CD4-positive, alpha-beta T cell treated with Interleukin-4 for 1 hour (primary cell): ENCODE data around the gene CDC42BPB.

Experiments
- DNase-seq, 2 donors: peaks; one replicate each; pipeline ENCODE4 v3.0.0-alpha.2; 2020 to 2022

Gene CDC42BPB

DNA sequence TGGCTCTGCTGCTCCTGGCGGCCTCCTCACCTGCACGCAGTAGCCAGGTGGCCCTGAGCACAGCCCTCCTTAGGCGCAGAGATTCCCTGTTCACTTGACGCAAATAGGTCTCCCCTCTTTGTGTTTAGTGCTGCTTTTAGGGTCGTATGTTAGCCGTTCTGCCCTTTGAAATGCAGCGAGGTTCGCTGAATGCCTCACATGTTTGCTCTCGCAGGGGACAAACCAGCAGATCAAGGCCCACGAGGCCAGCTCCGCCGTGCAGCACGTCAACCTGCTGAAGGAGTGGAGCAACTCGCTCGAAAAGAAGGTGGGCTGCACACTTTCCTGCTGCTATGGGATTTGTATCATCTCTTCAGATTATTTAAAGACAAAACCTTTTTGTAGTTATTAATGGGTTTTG is 166.2 kb downstream of the CDC42BPB start:
- DNase-seq, result no peak

DNA sequence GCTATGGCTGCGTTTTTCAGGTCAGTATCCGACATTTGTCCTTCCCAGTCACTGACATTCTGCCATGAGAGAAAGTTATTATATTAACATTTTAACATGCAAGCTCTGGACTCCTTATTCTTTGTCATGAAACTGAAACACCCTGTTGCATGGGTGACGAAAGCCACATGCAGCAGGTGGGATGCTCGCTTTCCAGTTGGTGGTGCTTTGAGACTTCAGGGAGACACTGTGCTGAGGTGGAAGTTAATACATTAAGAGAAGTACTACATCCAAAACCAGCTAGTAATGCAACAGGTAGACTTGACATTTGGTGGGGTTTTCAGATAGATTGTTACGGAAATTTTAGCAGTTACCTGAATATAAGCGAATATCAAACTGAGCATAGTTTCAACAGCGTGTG is 167.7 kb downstream of the CDC42BPB start:
- no peak for DNase-seq

DNA sequence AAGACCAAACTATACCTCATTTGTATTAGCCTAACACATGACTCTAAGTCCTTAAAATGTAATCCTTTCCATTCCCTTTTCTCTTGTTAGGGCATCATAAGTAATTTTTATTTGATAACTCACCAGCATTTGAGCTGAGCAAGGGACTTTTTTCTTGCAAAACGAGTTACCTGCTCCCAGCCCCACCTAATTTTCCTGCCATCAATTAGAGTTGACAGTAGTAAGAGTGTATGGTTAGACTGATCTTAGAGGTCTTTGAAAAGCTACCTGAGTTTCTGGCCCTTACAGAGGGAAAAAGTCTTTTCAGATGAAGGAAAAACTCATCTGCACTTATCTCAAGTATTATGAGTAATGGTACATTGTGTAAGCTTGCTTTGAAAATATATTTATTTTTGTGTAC is 168.6 kb downstream of the CDC42BPB start:
- DNase-seq, result no peak

DNA sequence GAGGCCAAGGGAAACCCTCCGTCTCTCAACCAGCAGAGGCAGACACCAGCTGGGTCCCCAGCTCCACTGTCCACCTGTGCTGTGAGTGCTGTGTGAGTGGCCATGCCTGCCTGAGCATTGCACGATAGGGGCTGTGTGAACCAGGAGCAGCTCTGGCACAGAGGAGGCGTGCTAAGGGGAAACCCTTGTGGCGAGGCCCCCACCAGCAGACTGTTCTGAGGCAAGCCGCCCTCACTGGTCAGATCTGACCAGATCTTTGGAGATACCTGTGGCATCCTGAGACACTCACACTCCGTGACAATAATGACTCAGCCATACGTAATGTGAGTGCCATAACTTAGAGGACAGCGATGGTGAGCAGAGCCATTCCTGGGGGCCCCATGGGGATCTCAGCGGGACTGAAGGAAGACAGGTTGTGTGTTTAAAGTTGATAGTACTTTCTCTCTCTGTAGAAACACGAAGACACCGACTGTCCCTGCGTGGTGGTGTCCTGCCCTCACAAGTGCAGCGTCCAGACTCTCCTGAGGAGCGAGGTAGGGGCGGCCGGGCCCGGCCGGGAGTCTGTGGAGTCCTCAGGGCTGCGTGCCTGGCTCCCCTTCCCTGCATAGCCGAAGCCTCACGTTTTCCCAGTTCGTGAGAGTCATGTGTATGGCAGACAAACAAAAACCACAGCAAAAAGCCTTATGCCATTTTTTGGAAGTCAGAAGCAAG is 171.5 kb downstream of the CDC42BPB start:
- no peak for DNase-seq

DNA sequence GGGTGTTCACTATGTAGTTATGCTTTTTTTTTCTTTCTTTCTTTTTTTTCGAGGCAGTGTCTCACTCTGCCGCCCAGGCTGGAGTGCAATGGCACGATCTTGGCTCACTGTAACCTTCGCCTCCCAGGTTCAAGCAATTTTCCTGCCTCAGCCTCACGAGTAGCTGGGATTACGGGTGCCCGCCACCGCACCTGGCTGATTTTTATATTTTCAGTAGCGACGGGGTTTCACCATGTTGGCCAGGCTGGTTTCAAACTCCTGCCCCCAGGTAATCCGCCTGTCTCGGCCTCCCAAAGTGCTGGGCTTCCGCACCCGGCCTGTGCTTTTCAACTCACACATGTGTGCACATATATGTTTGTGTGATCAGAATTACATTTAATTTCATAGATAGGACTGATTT is 173.8 kb downstream of the CDC42BPB start:
- DNase-seq, result no peak

DNA sequence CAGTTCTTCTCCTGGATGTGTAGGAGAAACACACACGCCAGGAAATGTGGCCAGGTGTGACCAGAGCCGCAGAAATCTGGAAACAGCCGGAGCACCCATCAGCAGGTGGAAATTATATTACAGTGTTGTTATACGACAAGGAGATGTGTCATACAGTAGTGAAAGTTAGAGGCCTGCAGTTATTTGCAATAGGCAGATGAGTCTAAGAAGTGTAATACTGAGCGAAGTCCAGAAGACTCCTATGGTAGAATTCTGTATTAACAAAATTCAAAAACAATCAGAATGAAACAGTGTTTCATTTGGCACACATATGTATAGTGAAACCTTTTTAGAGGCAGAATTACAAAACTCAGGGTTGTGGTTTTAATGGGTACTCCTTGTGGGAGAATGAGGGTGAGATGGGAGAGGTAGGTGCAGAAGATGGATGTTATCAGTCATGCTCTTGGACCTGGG is 174.2 kb downstream of the CDC42BPB start:
- DNase-seq, result no peak
